GM23248 (cell line): ENCODE results near the gene RARS1.

Source experiments
- EZH2 ChIP-seq: fragments of 200-600 bp; sonication (generic); IDR thresholded peaks from 2 replicates; pipeline ENCODE4 v1.6.1; 2018; ENCODE audit warnings: antibody characterized with exemption, mild to moderate bottlenecking; ENCODE audit not compliant: insufficient read depth, poor library complexity, severe bottlenecking
- EZH2phosphoT487 ChIP-seq: fragments of 200-600 bp; sonication (generic); IDR thresholded peaks from 2 replicates; pipeline ENCODE4 v1.6.1; 2018; ENCODE audit warnings: antibody characterized with exemption, moderate library complexity, mild to moderate bottlenecking, low read depth; ENCODE audit not compliant: insufficient read depth

DNA sequence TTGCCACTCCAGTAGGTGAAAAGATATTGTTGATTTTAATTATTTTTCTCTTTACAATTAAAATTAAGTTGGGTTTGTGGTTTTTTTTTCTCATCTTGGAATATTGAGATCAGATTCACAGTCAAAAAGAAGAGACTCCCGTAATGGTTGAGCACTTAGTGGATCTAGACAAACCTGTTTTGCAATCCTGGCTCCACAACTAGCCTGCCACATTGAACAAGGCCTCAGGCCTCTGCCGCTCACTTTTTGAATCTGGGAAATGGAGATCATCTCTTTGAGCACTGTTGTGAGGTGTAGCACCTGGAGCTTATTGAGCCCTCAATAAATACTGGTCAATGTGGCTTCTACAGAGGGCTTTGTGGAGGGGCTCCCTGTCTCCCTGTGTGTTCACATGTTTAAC, 37.1 kb upstream of the RARS1 start:
- TF ChIP-seq EZH2 (no peak), EZH2phosphoT487 (no peak)
